HEK293 (cell line): ENCODE results near the gene ITGA11.

ENCODE experiments used
- CTCF ChIA-PET: fragments of 350-600 bp; formaldehyde crosslinking; extraction: SDS; loops from one replicate; lab custom pipeline; 2021; ENCODE audit warnings: antibody characterized with exemption; lab: Yijun Ruan, JAX
- POLR2A ChIA-PET: fragments of 300-600 bp; formaldehyde crosslinking; extraction: SDS; loops from one replicate; lab custom pipeline; 2020; ENCODE audit warnings: antibody characterized with exemption, inconsistent platforms; lab: Yijun Ruan, JAX
- H3K27ac ChIP-seq: fragments of 200-500 bp; sonication (Bioruptor generic); 2 replicates; pipeline ENCODE4 v1.5.1; 2014; ENCODE audit warnings: low read depth, low read length, control low read depth, inconsistent platforms; ENCODE audit errors: extremely low read depth
- H3K36me3 ChIP-seq, 2 experiments: fragments of 200-500 bp in 1 of 2; sonication (Bioruptor generic) in 1 of 2; 1 replicate in 1 of 2; 2 replicates in 1 of 2; pipeline ENCODE4 v1.5.1; 2014 to 2017; ENCODE audit warnings: inconsistent platforms in 2 of 2, low read length in 2 of 2; ENCODE audit not compliant: control insufficient read depth in 2 of 2, insufficient read depth in 1 of 2
- H3K4me1 ChIP-seq: fragments of 200-500 bp; sonication (Bioruptor generic); 2 replicates; pipeline ENCODE4 v1.5.1; 2014; ENCODE audit warnings: mild to moderate bottlenecking, low read length, inconsistent platforms; ENCODE audit not compliant: control insufficient read depth, insufficient read depth
- H3K4me3 ChIP-seq: 2 replicates; pipeline ENCODE4 v1.5.1; 2011; ENCODE audit warnings: low read depth, mild to moderate bottlenecking, control low read depth, low read length, moderate library complexity
- H3K9me3 ChIP-seq: fragments of 200-500 bp; sonication (Bioruptor generic); 2 replicates; pipeline ENCODE4 v1.5.1; 2014; ENCODE audit warnings: low read depth, low read length, inconsistent platforms; ENCODE audit not compliant: control insufficient read depth, insufficient read depth
- BCL6B ChIP-seq: fragments of 450-650 bp; formaldehyde crosslinking; IDR thresholded peaks from 2 replicates; pipeline ENCODE4 v1.5.1; 2017; ENCODE audit warnings: missing biosample characterization, missing genetic modification characterization
- CTCF ChIP-seq: fragments of 450-650 bp; formaldehyde crosslinking; IDR thresholded peaks from 2 replicates; pipeline ENCODE4 v1.5.1; 2016; ENCODE audit warnings: missing biosample characterization, missing genetic modification characterization
- GLIS1 ChIP-seq: fragments of 450-650 bp; formaldehyde crosslinking; IDR thresholded peaks from 2 replicates; pipeline ENCODE4 v1.5.1; 2016; ENCODE audit warnings: missing biosample characterization, missing genetic modification characterization
- HIC1 ChIP-seq: fragments of 450-650 bp; formaldehyde crosslinking; IDR thresholded peaks from 2 replicates; pipeline ENCODE4 v1.5.1; 2016; ENCODE audit warnings: missing biosample characterization, missing genetic modification characterization
- OSR2 ChIP-seq: fragments of 450-650 bp; formaldehyde crosslinking; IDR thresholded peaks from 2 replicates; pipeline ENCODE4 v1.5.1; 2016; ENCODE audit warnings: missing biosample characterization, missing genetic modification characterization
- OVOL3 ChIP-seq: fragments of 450-650 bp; formaldehyde crosslinking; IDR thresholded peaks from 2 replicates; pipeline ENCODE4 v1.5.1; 2016; ENCODE audit warnings: missing biosample characterization, missing genetic modification characterization
- PRDM1 ChIP-seq: fragments of 450-650 bp; formaldehyde crosslinking; IDR thresholded peaks from 2 replicates; pipeline ENCODE4; 2016; ENCODE audit warnings: missing biosample characterization, missing genetic modification characterization
- ZBTB20 ChIP-seq: fragments of 450-650 bp; formaldehyde crosslinking; IDR thresholded peaks from 2 replicates; pipeline ENCODE4 v1.5.1; 2016; ENCODE audit warnings: missing biosample characterization, missing genetic modification characterization
- ZBTB6 ChIP-seq: fragments of 450-650 bp; formaldehyde crosslinking; IDR thresholded peaks from 2 replicates; pipeline ENCODE4 v1.5.1; 2017; ENCODE audit warnings: missing biosample characterization, missing genetic modification characterization
- ZFP37 ChIP-seq: fragments of 450-650 bp; formaldehyde crosslinking; IDR thresholded peaks from 2 replicates; pipeline ENCODE4 v1.5.1; 2016; ENCODE audit warnings: missing biosample characterization, missing genetic modification characterization
- ZNF175 ChIP-seq: fragments of 450-650 bp; formaldehyde crosslinking; IDR thresholded peaks from 2 replicates; pipeline ENCODE4 v1.5.1; 2016; ENCODE audit warnings: missing biosample characterization, missing genetic modification characterization
- ZNF223 ChIP-seq: fragments of 450-650 bp; formaldehyde crosslinking; IDR thresholded peaks from 2 replicates; pipeline ENCODE4 v1.5.1; 2016; ENCODE audit warnings: missing biosample characterization, missing genetic modification characterization
- ZNF292 ChIP-seq: fragments of 450-650 bp; formaldehyde crosslinking; IDR thresholded peaks from 2 replicates; pipeline ENCODE4 v1.5.1; 2016; ENCODE audit warnings: low read depth, missing biosample characterization, missing genetic modification characterization, borderline replicate concordance
- ZNF302 ChIP-seq: fragments of 450-650 bp; formaldehyde crosslinking; IDR thresholded peaks from 2 replicates; pipeline ENCODE4 v1.5.1; 2016; ENCODE audit warnings: missing biosample characterization, missing genetic modification characterization, low read depth
- ZNF324 ChIP-seq: fragments of 450-650 bp; formaldehyde crosslinking; IDR thresholded peaks from 2 replicates; pipeline ENCODE4 v1.5.1; 2016; ENCODE audit warnings: missing biosample characterization, missing genetic modification characterization
- ZNF341 ChIP-seq: fragments of 450-650 bp; formaldehyde crosslinking; IDR thresholded peaks from 2 replicates; pipeline ENCODE4; 2016; ENCODE audit warnings: low read depth, missing biosample characterization, missing genetic modification characterization
- ZNF514 ChIP-seq: fragments of 450-650 bp; formaldehyde crosslinking; IDR thresholded peaks from 2 replicates; pipeline ENCODE4 v1.5.1; 2016; ENCODE audit warnings: missing biosample characterization, missing genetic modification characterization
- ZNF521 ChIP-seq: fragments of 450-650 bp; formaldehyde crosslinking; IDR thresholded peaks from 2 replicates; pipeline ENCODE4 v1.5.1; 2017; ENCODE audit warnings: missing biosample characterization, mild to moderate bottlenecking, missing genetic modification characterization
- ZNF548 ChIP-seq: fragments of 450-650 bp; formaldehyde crosslinking; IDR thresholded peaks from 2 replicates; pipeline ENCODE4 v1.5.1; 2016; ENCODE audit warnings: missing biosample characterization, missing genetic modification characterization
- ZNF677 ChIP-seq: fragments of 450-650 bp; IDR thresholded peaks from 2 replicates; pipeline ENCODE4 v1.5.0; 2018; ENCODE audit warnings: missing biosample characterization, mild to moderate bottlenecking, missing genetic modification characterization, moderate library complexity
- ZNF747 ChIP-seq: fragments of 450-650 bp; formaldehyde crosslinking; IDR thresholded peaks from 2 replicates; pipeline ENCODE4 v1.5.1; 2016; ENCODE audit warnings: missing biosample characterization, missing genetic modification characterization
- ZNF792 ChIP-seq: fragments of 450-650 bp; formaldehyde crosslinking; IDR thresholded peaks from 2 replicates; pipeline ENCODE4 v1.5.1; 2016; ENCODE audit warnings: missing biosample characterization, missing genetic modification characterization
- ZXDB ChIP-seq: fragments of 450-650 bp; formaldehyde crosslinking; IDR thresholded peaks from 2 replicates; pipeline ENCODE4 v1.5.1; 2016; ENCODE audit warnings: missing biosample characterization, missing genetic modification characterization

Gene ITGA11

GRCh38 chr15:68439506-68439905 lies 7.5 kb upstream of the ITGA11 start (continued):
- no peak for TF ChIP-seq ZNF302 (tag by site-specific recombination)
- TF ChIP-seq OSR2 (tag by site-specific recombination), result no peak
- no peak for TF ChIP-seq ZNF747 (tag by site-specific recombination)
- TF ChIP-seq, all 188 proteins: peak for 0

GRCh38 chr15:68436680-68437079 lies 4.7 kb upstream of the ITGA11 start:
- H3K4me3 ChIP-seq, result no peak overlapping the region
- ChIA-PET POLR2A (no interaction called here), CTCF (interaction anchor here (0.6 kb wide), 1 partner anchor 522 kb away, joined by 4 read pairs; no protein-coding TSS in a partner anchor)
- peaks cover under 1% of the 10 kb centered on the region; the same call in 1 of the 2 replicates for H3K4me1 ChIP-seq
- no peak overlapping the region for H3K27ac ChIP-seq
- H3K36me3 ChIP-seq, result no peaks in the 10 kb centered on the region
- peak; percentile 96 for TF ChIP-seq PRDM1 (tag by site-specific recombination)
- TF ChIP-seq ZNF521 (tag by site-specific recombination), result no peak
- H3K9me3 ChIP-seq, result no peaks in the 10 kb centered on the region

- POLR2A ChIA-PET, result no interaction called here
- Histone ChIP-seq H3K9me3 (no peaks in the 10 kb centered on the region), H3K36me3 (no peaks in the 10 kb centered on the region), H3K4me1 (peaks cover 2% of the 10 kb centered on the region; the same call in 1 of the 2 replicates), H3K27ac (no peak overlapping the region), H3K4me3 (no peak overlapping the region)
- CTCF ChIA-PET, result interaction anchor here (0.7 to 0.9 kb wide), 2 partner anchors 103 to 104 kb away, joined by 3 read pairs; no protein-coding TSS in a partner anchor
- no peak for TF ChIP-seq ZNF175 (tag by site-specific recombination)
- TF ChIP-seq CTCF (tag by site-specific recombination), result no peak
- no peak for TF ChIP-seq ZNF514
- TF ChIP-seq ZNF341, result no peak
- TF ChIP-seq ZXDB (tag by site-specific recombination), result no peak
- no peak for TF ChIP-seq ZNF747 (tag by site-specific recombination)
- no peak for TF ChIP-seq ZFP37 (tag by site-specific recombination)
- no peak for TF ChIP-seq ZNF223 (tag by site-specific recombination)
- no peak for TF ChIP-seq GLIS1 (tag by site-specific recombination)
- TF ChIP-seq ZNF792 (tag by site-specific recombination), result no peak
- TF ChIP-seq ZNF548, result no peak
- TF ChIP-seq HIC1, result no peak
- no peak for TF ChIP-seq ZNF324 (tag by site-specific recombination)
- TF ChIP-seq ZBTB20 (tag by site-specific recombination), result no peak
- no peak for TF ChIP-seq ZNF677 (tag by site-specific recombination)
- TF ChIP-seq BCL6B (tag by site-specific recombination), result no peak
- TF ChIP-seq OVOL3 (tag by site-specific recombination), result no peak
- no peak for TF ChIP-seq ZBTB6 (tag by site-specific recombination)
- no peak for TF ChIP-seq ZNF292 (tag by site-specific recombination)
Observed at GRCh38 chr15:68435966-68436365, 4.0 kb upstream of the ITGA11 start.
